Central memory CD8-positive, alpha-beta T cell (primary cell): ENCODE results near the gene TEX19.

Source experiments
- ATAC-seq: fragments of 150-1000 bp; cut with Tn5 transposase; replicated peaks from 2 replicates; pipeline ENCODE4 v1.10.0; 2022; ENCODE audit warnings: mild to moderate bottlenecking, moderate FRiP score, moderate number of reproducible peaks; ENCODE audit not compliant: poor library complexity, severe bottlenecking; ENCODE audit errors: extremely low read depth
- DNase-seq, 2 donors: peaks; one replicate each; pipeline ENCODE4 v3.0.0; 2021; ENCODE audit warnings: low spot score in 2 of 2
- H3K27ac Mint-ChIP-seq: one replicate; pipeline ENCODE4 v1.8.0; 2022; ENCODE audit warnings: low read depth, mild to moderate bottlenecking, moderate library complexity, mixed read lengths
- H3K27me3 Mint-ChIP-seq: one replicate; pipeline ENCODE4 v1.8.0; 2022; ENCODE audit warnings: mixed read lengths
- H3K36me3 Mint-ChIP-seq: one replicate; pipeline ENCODE4 v1.8.0; 2022; ENCODE audit warnings: mild to moderate bottlenecking, moderate library complexity, mixed read lengths; ENCODE audit not compliant: insufficient read depth
- H3K4me1 Mint-ChIP-seq: one replicate; pipeline ENCODE4 v1.8.0; 2022; ENCODE audit warnings: mixed read lengths
- H3K4me3 Mint-ChIP-seq: one replicate; pipeline ENCODE4 v1.8.0; 2022; ENCODE audit warnings: mild to moderate bottlenecking, moderate library complexity, mixed read lengths
- H3K9me3 Mint-ChIP-seq: one replicate; pipeline ENCODE4 v1.8.0; 2022; ENCODE audit warnings: mixed read lengths

The TEX19 gene

DNA sequence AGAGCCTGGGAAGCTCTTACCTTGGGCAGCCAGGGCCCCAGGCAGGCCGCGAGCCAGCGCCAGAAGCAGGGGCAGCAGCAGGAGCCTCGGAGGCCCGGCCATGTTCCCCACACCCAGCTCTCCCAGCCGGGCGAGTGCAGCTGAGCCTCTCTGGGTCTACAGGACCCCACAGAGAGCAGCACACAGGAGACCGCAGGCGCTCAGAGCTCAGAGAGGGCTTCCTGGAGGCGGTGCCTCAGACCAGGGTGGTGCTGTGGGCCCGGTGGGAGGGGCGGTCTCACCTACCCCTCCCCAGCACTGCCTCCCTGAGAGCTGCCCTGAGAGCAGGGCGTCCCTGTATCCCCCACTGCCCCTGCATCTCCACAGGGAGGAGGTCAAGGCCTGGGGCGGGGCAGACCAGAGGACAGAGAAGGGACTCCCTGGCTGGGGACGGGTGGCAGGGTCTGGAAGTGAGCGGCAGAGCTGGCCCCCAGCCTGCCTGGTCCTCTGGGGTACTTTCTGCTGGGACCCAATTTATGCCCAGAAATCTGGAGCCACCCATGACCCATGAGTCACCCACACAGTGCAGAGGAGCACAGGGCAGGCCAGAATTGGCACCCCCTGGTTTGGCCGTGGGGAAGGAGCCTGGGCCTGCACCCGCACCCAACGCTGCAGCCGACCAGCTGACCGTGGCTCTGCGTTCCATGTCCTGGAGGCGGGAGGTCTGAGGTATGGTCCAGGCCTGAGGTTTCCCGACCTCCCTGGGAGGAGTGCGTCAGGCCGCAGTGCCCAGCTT, 41.5 kb upstream of the TEX19 start, which contains the start of gene CD7:
TSS of gene CD7 (minus strand) at position 215 of the 775 bp plus-strand sequence. CDS start at position 102, 113 bp downstream.
- Mint-ChIP-seq H3K9me3 (no peaks in the 10 kb centered on the region), H3K36me3 (peaks cover 31% of the 10 kb centered on the region), H3K4me3 (peak within 1 kb of the TSS; percentile 96), H3K4me1 (peaks cover 14% of the 10 kb centered on the region), H3K27ac (no peak within 1 kb of the TSS), H3K27me3 (no peaks in the 10 kb centered on the region)
- DNase-seq: peak in 1 of 2 donors; percentile 48
- peak; percentile 73 for ATAC-seq

DNA sequence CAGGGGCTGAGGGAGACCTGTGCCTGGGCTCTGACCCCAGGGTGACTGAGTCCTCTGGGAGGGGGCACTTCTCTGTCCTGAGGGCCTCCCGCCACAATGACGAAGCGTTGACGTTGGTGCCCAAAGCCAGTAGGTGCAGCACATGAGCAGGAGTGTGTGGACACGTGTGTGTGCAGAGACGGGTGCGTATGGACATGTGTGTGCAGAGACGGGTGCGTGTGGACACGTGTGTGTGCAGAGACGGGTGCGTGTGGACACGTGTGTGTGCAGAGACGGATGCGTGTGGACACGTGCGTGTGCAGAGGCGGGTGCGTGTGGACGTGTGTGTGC, 40.9 kb upstream of the TEX19 start:
- Mint-ChIP-seq H3K4me1 (peaks cover 14% of the 10 kb centered on the region), H3K27ac (no peak overlapping the region), H3K36me3 (peaks cover 31% of the 10 kb centered on the region), H3K4me3 (no peak overlapping the region), H3K9me3 (no peaks in the 10 kb centered on the region), H3K27me3 (no peaks in the 10 kb centered on the region)
- ATAC-seq (no peak), DNase-seq (no peak)

- ATAC-seq: no peak
- H3K27me3 Mint-ChIP-seq: no peaks in the 10 kb centered on the region
- no peak for DNase-seq
- peaks cover 27% of the 10 kb centered on the region for H3K36me3 Mint-ChIP-seq
- H3K4me3 Mint-ChIP-seq: no peak overlapping the region
- peaks cover 14% of the 10 kb centered on the region for H3K4me1 Mint-ChIP-seq
- H3K9me3 Mint-ChIP-seq: no peaks in the 10 kb centered on the region
- H3K27ac Mint-ChIP-seq: no peak overlapping the region
Observed at GRCh38 chr17:82318772-82319606, 40.1 kb upstream of the TEX19 start.

DNA sequence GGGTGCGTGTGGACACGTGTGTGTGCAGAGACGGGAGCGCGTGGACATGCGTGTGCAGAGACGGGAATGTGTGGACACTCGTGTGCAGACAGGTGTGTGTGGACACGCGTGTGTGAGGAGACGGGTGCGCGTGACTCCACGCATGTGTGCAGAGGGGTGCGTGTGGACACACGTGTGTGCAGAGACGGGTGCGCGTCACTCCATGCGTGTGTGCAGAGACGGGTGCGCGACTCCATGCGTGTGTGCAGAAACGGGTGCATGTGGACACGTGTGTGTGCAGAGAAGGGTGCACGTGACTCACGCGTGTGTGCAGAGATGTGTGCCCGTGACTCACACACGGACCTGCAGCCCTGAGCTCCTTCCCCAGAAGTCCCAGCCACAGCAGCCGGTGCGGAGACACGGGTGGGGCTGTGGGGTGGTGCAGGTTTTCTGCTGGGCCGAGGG, 39.4 kb upstream of the TEX19 start:
- DNase-seq (no peak), ATAC-seq (no peak)
- Mint-ChIP-seq H3K27ac (no peak overlapping the region), H3K9me3 (no peaks in the 10 kb centered on the region), H3K4me3 (no peak overlapping the region), H3K4me1 (peaks cover 14% of the 10 kb centered on the region), H3K27me3 (no peaks in the 10 kb centered on the region), H3K36me3 (peaks cover 27% of the 10 kb centered on the region)

DNA sequence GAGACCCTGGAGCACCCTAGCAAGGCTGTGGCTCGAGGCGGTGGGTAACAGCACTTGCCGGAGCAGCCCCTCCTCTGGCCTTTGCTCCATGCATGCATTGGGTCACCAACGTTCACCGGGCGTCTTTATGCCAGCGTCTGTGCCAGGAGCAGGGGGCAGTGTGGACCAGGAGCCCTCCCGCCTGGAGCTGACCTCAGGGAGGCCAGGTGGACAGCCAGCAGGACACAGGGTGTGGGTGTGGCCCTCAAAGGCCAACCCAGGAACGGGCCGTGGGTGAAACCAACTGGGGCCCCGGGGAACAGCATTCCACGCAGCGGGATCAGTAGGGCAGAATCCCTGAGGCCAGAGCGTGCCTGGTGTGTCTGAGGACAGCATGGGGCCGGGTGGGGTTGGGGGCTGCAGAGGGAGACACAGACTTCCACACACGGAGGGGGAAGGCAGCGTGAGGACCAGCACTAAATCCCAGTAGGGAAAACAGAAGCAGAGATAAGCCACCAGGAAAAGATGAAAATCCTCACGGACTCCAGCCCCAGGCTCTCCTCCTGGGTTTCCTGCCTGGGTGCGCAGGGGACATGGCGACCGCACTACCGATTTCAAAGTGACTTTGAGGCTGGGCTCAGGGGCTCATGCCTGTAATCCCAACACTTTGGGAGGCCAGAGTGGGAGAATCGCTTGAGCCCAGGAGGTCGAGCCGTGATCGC, 38.8 kb upstream of the TEX19 start:
- Mint-ChIP-seq H3K4me1 (peaks cover 14% of the 10 kb centered on the region), H3K27ac (peak overlapping the region; percentile 88), H3K27me3 (no peaks in the 10 kb centered on the region), H3K9me3 (no peaks in the 10 kb centered on the region), H3K36me3 (peaks cover 25% of the 10 kb centered on the region), H3K4me3 (no peak overlapping the region)
- ATAC-seq (no peak), DNase-seq (no peak)

GRCh38 chr17:82320956-82321927, 37.8 kb upstream of the TEX19 start:
- Mint-ChIP-seq H3K27ac (peak overlapping the region; percentile 88), H3K4me1 (peaks cover 6% of the 10 kb centered on the region), H3K36me3 (peaks cover 19% of the 10 kb centered on the region), H3K27me3 (no peaks in the 10 kb centered on the region), H3K9me3 (no peaks in the 10 kb centered on the region), H3K4me3 (peak overlapping the region; percentile 63)
- ATAC-seq (peak; percentile 64), DNase-seq (peak; percentile 59 to 65)

- H3K4me1 Mint-ChIP-seq: peaks cover 6% of the 10 kb centered on the region
- DNase-seq: no peak
- no peak overlapping the region for H3K27ac Mint-ChIP-seq
- H3K4me3 Mint-ChIP-seq: no peak overlapping the region
- H3K36me3 Mint-ChIP-seq: peaks cover 12% of the 10 kb centered on the region
- H3K9me3 Mint-ChIP-seq: no peaks in the 10 kb centered on the region
- ATAC-seq: no peak
- no peaks in the 10 kb centered on the region for H3K27me3 Mint-ChIP-seq
Observed at GRCh38 chr17:82321947-82322466, 37.0 kb upstream of the TEX19 start.

DNA sequence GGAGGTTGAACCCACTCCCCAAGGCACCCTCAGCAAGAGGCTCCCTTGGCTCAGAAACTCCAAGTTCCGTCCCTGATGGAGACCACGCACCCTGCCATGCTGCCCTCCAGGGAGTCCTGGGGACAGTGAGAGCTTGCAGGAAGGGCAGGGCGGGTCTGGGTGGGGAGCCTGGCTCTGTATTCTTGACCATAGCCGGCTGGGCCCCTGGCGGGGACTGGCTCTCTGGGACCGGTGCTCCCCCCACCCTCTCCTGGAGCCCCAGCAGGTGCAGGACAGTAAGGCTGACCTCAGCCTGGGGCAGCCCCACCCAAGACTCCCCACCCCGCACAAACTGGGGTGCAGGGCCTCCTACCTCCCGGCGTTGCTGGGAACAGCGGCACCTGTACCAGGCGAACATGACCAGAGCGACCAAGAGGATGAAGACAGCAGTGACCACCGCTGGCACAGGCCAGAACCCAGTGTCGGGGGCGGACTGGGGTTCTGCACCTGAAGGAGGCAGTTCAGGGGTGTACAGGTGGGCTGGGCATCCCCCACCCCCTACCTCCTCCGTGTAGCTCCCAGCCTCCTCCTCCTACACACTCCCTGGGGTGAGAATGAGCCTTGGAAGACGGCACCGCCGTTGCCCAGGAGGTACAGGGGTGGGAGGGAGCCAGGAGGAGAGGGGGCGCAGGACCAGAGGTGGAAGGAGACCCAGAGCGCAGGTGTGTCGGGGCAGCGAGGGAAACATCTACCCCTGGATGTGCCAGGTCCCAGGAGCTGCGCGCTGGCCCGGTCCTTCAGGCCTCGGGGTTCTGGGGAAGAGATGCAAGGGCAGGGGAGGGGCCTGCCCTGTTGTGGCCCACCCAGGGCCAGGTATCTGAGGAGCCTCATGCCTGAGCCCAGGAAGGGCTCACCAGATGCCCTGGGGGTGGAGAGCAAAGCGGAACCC, 36.3 kb upstream of the TEX19 start:
- DNase-seq (no peak), ATAC-seq (no peak)
- Mint-ChIP-seq H3K27ac (no peak overlapping the region), H3K4me3 (no peak overlapping the region), H3K4me1 (peaks cover 6% of the 10 kb centered on the region), H3K36me3 (peaks cover 6% of the 10 kb centered on the region), H3K9me3 (no peaks in the 10 kb centered on the region), H3K27me3 (no peaks in the 10 kb centered on the region)

DNA sequence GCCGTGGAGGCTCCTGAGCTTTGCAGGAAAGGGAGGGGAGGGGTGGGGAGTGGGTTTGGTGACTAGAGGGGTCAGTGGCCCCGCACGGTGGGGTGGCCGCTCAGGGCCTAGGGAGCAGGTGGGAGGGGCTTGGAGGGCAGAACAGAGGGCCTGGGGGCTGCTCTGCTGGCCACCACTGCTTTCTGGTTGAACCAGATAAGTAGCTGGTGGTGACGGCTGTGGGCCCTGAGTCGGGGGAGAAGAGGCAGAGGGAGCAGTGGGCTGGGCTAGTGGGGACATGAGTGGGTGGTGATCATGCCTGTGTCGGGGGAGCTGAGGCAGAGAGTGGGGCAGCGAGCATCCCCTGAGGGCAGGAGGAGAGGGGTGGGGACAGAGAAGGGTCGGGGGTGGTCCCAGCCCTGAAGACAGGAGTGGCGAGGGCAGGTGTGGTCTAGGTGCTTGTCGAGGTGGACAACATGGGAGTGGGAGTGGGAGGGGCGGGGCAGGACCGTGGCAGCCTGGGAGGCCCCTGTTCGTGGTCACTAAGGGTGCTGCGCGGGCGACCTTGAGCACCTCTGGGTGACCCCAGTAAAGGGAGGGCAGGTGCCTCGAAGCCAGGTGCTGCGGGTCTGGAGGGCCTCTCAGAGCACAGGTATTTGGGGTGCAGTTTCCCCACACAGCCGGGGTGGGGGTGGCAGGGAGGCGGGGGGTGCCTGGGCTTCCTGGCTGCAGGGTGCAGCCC, 35.4 kb upstream of the TEX19 start:
- Mint-ChIP-seq H3K27me3 (no peaks in the 10 kb centered on the region), H3K9me3 (no peaks in the 10 kb centered on the region), H3K36me3 (peaks cover 6% of the 10 kb centered on the region), H3K4me1 (peaks cover 6% of the 10 kb centered on the region), H3K27ac (no peak overlapping the region), H3K4me3 (no peak overlapping the region)
- no peak for DNase-seq
- no peak for ATAC-seq

DNA sequence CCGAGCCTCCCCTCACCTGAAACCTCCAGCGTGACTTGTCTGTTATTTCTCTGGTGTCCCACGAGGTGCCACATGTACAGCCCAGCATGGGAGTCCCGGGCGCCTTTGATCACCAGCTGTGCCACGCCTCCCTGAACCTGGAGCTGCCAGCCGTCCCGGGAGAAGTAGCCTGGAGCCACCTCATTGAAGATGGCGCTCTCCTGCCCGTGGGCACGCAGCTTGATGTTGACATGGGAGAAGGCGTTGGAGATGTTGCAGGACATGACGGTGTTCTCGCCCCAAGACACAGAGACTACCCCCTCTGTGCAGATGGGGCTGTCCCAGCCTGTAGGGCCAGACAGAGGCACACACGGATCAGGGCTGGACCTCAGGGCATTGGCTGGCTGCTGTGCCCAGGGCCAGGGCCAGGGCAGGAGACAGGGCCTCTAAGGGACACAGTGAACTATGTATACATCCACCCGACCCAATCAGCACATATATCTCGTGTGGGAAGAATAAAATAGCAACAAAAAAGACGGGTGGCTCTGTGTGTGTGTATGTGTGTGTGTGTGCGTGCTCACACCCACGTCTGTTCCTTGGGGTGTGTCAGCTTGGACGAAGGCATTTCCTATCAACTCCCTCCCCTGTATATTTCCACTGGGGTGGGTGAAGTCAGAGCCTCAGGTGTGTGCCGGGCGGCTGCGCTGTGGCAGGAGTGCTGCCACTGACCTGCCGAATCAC, 34.3 kb upstream of the TEX19 start:
- H3K36me3 Mint-ChIP-seq: peaks cover 6% of the 10 kb centered on the region
- no peaks in the 10 kb centered on the region for H3K9me3 Mint-ChIP-seq

More for the DNA sequence above, 34.3 kb upstream of the TEX19 start:
- Mint-ChIP-seq H3K27ac (no peak overlapping the region), H3K4me1 (peaks cover 6% of the 10 kb centered on the region), H3K4me3 (no peak overlapping the region), H3K27me3 (no peaks in the 10 kb centered on the region)
- DNase-seq: no peak
- no peak for ATAC-seq
